IMR-90 (cell line): ENCODE measurements around the gene KY. TPM values are rescaled to one million over a fixed set of nuclear protein-coding genes. Genes with fewer than 3 reads are reported as not detected.

Experiments
- ATAC-seq: fragments of 200-7000 bp; cut with Tn5 transposase; 2 replicates; pipeline ENCODE4 v1.9.1; 2020; ENCODE audit warnings: low read depth, mild to moderate bottlenecking, moderate library complexity
- BruUV-seq: library from RNA; stranded (reverse); fragments of 400-500 nt; replicated peaks from 2 replicates; lab custom pipeline; 2021; lab: Mats Ljungman, UMichigan
- CTCF ChIA-PET: fragments of 300-600 bp; formaldehyde crosslinking; extraction: SDS; loops from one replicate; lab custom pipeline; 2021; ENCODE audit warnings: antibody characterized with exemption; lab: Yijun Ruan, JAX
- POLR2A ChIA-PET: fragments of 300-600 bp; sonication (Branson Sonifier 250); formaldehyde crosslinking; loops from one replicate; lab custom pipeline; 2022; ENCODE audit warnings: antibody characterized with exemption; ENCODE audit not compliant: unreplicated experiment; lab: Charles Lee
- DNase-seq: peaks from one replicate; pipeline ENCODE4 v3.0.0; 2013
- H2AFZ ChIP-seq: replicated peaks from 2 replicates; pipeline ENCODE3; 2013; ENCODE audit warnings: low read length, mild to moderate bottlenecking; ENCODE audit not compliant: poor library complexity
- H2AK5ac ChIP-seq: 2 replicates; pipeline ENCODE4 v1.6.1; 2013; ENCODE audit warnings: low read depth, low read length, inconsistent platforms
- H2AK9ac ChIP-seq: replicated peaks from 2 replicates; pipeline ENCODE3; 2013; ENCODE audit warnings: mild to moderate bottlenecking, low read depth, low read length, moderate library complexity; ENCODE audit not compliant: poor library complexity
- H2BK120ac ChIP-seq: 2 replicates; pipeline ENCODE4 v1.6.1; 2013; ENCODE audit warnings: low read depth, low read length, inconsistent platforms
- H2BK15ac ChIP-seq: 3 replicates; pipeline ENCODE4 v1.6.1; 2013; ENCODE audit warnings: low read depth, low read length, inconsistent platforms
- H2BK20ac ChIP-seq: 2 replicates; pipeline ENCODE4 v1.6.1; 2013; ENCODE audit warnings: low read depth, mild to moderate bottlenecking, inconsistent platforms, low read length, moderate library complexity
- H2BK5ac ChIP-seq: 2 replicates; pipeline ENCODE4 v1.6.1; 2013; ENCODE audit warnings: mild to moderate bottlenecking, low read depth, low read length, inconsistent platforms; ENCODE audit not compliant: poor library complexity, severe bottlenecking
- H3K14ac ChIP-seq: replicated peaks from 2 replicates; pipeline ENCODE4 v1.6.1; 2013; ENCODE audit warnings: low read depth, low read length, inconsistent platforms
- H3K18ac ChIP-seq: 2 replicates; pipeline ENCODE4 v1.6.1; 2013; ENCODE audit warnings: low read depth, low read length, control low read depth
- H3K23ac ChIP-seq: 2 replicates; pipeline ENCODE4 v1.6.1; 2013; ENCODE audit warnings: low read depth, low read length, inconsistent platforms
- H3K27ac ChIP-seq: 2 replicates; pipeline ENCODE4 v1.5.1; 2013; ENCODE audit warnings: mild to moderate bottlenecking, control low read depth, low read length; ENCODE audit not compliant: insufficient read depth
- H3K27me3 ChIP-seq: 2 replicates; pipeline ENCODE4 v1.6.1; 2013; ENCODE audit warnings: low read length; ENCODE audit not compliant: control insufficient read depth, insufficient read depth
- H3K36me3 ChIP-seq: 2 replicates; pipeline ENCODE4 v1.6.1; 2013; ENCODE audit warnings: low read length, mixed read lengths; ENCODE audit not compliant: control insufficient read depth, insufficient read depth
- H3K4ac ChIP-seq: 2 replicates; pipeline ENCODE4 v1.6.1; 2013; ENCODE audit warnings: low read depth, low read length, inconsistent platforms
- H3K4me1 ChIP-seq: 2 replicates; pipeline ENCODE4 v1.6.1; 2013; ENCODE audit warnings: low read length, mixed read lengths; ENCODE audit not compliant: control insufficient read depth, insufficient read depth
- H3K4me2 ChIP-seq: 2 replicates; pipeline ENCODE4 v1.6.1; 2013; ENCODE audit warnings: low read depth, mild to moderate bottlenecking, control low read depth, low read length, moderate library complexity
- H3K4me3 ChIP-seq: 2 replicates; pipeline ENCODE4 v1.5.1; 2013; ENCODE audit warnings: low read depth, mild to moderate bottlenecking, control low read depth, low read length, moderate library complexity; ENCODE audit not compliant: insufficient read depth
- H3K56ac ChIP-seq: 2 replicates; pipeline ENCODE4 v1.6.1; 2013; ENCODE audit warnings: low read length, inconsistent platforms; ENCODE audit not compliant: insufficient read depth; ENCODE audit errors: extremely low read depth
- H3K79me1 ChIP-seq, 2 experiments: 2 replicates each; pipeline ENCODE4 v1.6.1; 2013; ENCODE audit warnings: low read length in 2 of 2, inconsistent platforms in 1 of 2, low read depth in 1 of 2
- H3K9ac ChIP-seq: 2 replicates; pipeline ENCODE4 v1.6.1; 2013; ENCODE audit warnings: low read depth, low read length, control low read depth
- H3K9me1 ChIP-seq: 2 replicates; pipeline ENCODE4 v1.6.1; 2013; ENCODE audit warnings: low read length, inconsistent platforms; ENCODE audit not compliant: insufficient read depth
- H3K9me3 ChIP-seq: 2 replicates; pipeline ENCODE4 v1.6.1; 2013; ENCODE audit warnings: low read length; ENCODE audit not compliant: control insufficient read depth, insufficient read depth
- H4K20me1 ChIP-seq: 2 replicates; pipeline ENCODE4 v1.6.1; 2013; ENCODE audit warnings: low read length, inconsistent platforms; ENCODE audit not compliant: insufficient read depth
- H4K5ac ChIP-seq: 2 replicates; pipeline ENCODE4 v1.6.1; 2013; ENCODE audit warnings: mild to moderate bottlenecking, low read depth, low read length, control low read depth
- H4K8ac ChIP-seq, 2 experiments: 2 replicates each; pipeline ENCODE4 v1.6.1; 2013; ENCODE audit warnings: low read depth in 2 of 2, low read length in 2 of 2, control low read depth in 1 of 2, inconsistent platforms in 1 of 2
- H4K91ac ChIP-seq: 2 replicates; pipeline ENCODE4 v1.6.1; 2013; ENCODE audit warnings: low read depth, low read length, inconsistent platforms; ENCODE audit not compliant: insufficient read depth
- FOS ChIP-seq: fragments of 150-350 bp; IDR thresholded peaks from 2 replicates; pipeline ENCODE4 v1.6.1; 2016; ENCODE audit warnings: low read depth, low read length
- RAD21 ChIP-seq: IDR thresholded peaks from 2 replicates; pipeline ENCODE4 v1.6.1; 2012; ENCODE audit warnings: low read length, improper control_type of control experiment
- WGBS, 2 experiments: methylation state at CpG; one replicate each; pipeline versions ENCODE4 v1.1.5 to v1.1.7; 2013; ENCODE audit warnings: missing lambda C conversion rate in 2 of 2; ENCODE audit not compliant: insufficient read length in 1 of 2; ENCODE audit errors: extremely low coverage in 2 of 2; 5-methylcytosine and 5-hydroxymethylcytosine counted together
- dilution Hi-C: fragments of 300-500 bp; cut with HindIII; formaldehyde crosslinking; loops from one replicate; pipeline ENCODE4 v1.14.3; 2018; ENCODE audit warnings: low sequenced_read_pairs; ENCODE audit not compliant: unreplicated experiment
- in situ Hi-C: fragments of 300-500 bp; cut with MboI; formaldehyde crosslinking; loops from 3 replicates; pipeline ENCODE4 v1.14.3; 2019; ENCODE audit warnings: low sequenced_read_pairs, inconsistent platforms, mixed read lengths
- intact Hi-C: fragments of 100-400 bp; cut with micrococcal nuclease; formaldehyde crosslinking; loops from 2 replicates; pipeline ENCODE4 v1.10.0; 2022
- polyA plus RNA-seq, 3 experiments: library from polyadenylated mRNA; depleted of rRNA; stranded (reverse); fragments of >200 nt; gene quantifications; 2 replicates each; pipeline ENCODE4 v1.2.3, GENCODE V29; 2012; ENCODE audit warnings: low replicate concordance in 1 of 3
- total RNA-seq: library from RNA; depleted of rRNA; stranded (reverse); fragments of >200 nt; gene quantifications from 2 replicates; pipeline ENCODE4 v1.2.3, GENCODE V29; 2012

Gene KY
- total and polyA plus RNA-seq, 2 of the 4 experiments (the other 2 are of a cell fraction), result under 0.01 to 0.09 TPM

DNA sequence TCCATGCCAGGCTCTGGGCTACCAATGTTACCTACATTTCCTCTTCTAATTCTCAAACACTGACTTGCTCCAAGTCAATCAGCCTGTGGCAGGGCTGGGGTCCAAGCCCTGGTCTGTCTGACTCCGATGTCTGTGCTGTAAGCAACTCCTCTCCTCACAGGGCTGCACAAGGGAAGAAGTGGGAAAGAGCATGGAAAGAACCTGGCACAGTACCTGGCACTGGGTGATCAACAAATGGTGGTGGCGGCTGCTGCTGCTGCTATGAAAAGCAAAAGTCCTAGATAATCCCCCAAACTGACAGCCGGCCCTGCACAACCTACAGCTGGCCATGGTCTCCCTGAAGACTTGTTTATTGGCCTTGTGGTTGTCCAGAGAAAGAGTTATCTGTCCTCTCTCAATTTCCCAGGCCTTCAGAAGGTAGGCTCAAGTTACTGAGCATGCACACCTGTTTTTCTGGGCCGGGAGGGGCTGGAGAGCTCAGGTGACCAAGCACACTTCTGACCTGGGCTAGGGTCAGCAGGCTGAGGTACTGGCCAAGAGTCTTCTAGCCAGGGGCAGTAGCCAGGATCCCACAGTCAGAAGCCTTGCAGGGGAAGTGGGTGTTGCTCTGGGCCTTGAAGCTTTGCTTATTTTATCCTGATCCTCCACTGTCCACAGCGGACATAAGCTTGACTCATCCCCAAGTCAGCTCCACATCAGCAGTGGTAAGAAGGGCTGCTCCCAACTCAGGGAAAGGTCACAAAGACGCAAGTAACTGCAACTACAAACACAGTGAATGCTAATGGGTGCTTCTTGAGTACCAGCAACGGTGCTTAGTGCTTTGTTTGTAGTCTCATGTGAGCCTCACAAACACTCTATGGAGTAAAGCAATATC, 35.3 kb upstream of the KY start:
- Histone ChIP-seq H3K36me3 (no peaks in the 10 kb centered on the region), H4K20me1 (no peaks in the 10 kb centered on the region), H3K4ac (peak overlapping the region; percentile 27; the same call in 1 of the 2 replicates), H3K9me3 (no peaks in the 10 kb centered on the region), H3K14ac (0 out of 2 replicates have a peak overlapping the region, but pooled peaks have one; percentile 54), H3K27me3 (no peaks in the 10 kb centered on the region), H3K23ac (peak overlapping the region; percentile 0; the same call in 1 of the 2 replicates), H2AK9ac (peak overlapping the region; percentile 77), H3K4me2 (peak overlapping the region; percentile 11; the same call in 1 of the 2 replicates), H2AK5ac (0 out of 2 replicates have a peak overlapping the region, but pooled peaks have one; percentile 18), H3K9me1 (no peaks in the 10 kb centered on the region), H2BK120ac (peak overlapping the region; percentile 64), H4K5ac (no peak overlapping the region; the same call in 1 of the 2 replicates), H3K79me1 (no peaks in the 10 kb centered on the region), H3K56ac (no peak overlapping the region), H3K4me1 (peaks cover 8% of the 10 kb centered on the region), H2BK15ac (0 out of 3 replicates have a peak overlapping the region, but pooled peaks have one; percentile 54), H2BK20ac (peak overlapping the region; percentile 36; the same call in 1 of the 2 replicates), H2AFZ (peak overlapping the region; percentile 71), H2BK5ac (peak overlapping the region; percentile 64), H3K9ac (no peak overlapping the region), H4K91ac (peak overlapping the region; percentile 58), H3K18ac (peak overlapping the region; percentile 16; the same call in 1 of the 2 replicates), H4K8ac (peak overlapping the region in 1 of 2 experiments; percentile 39; a peak in 1 of 4 replicates), H3K27ac (peak overlapping the region; percentile 32; the same call in 1 of the 2 replicates), H3K4me3 (no peak overlapping the region)
- in situ Hi-C loops, result no loop called here
- POLR2A ChIA-PET, result no interaction called here
- dilution Hi-C loops, result no loop called here
- BruUV-seq, result no TSS peak
- ATAC-seq, result peak; percentile 98
- intact Hi-C loops, result no loop called here
- WGBS, 2 experiments, result no CpG with 5 or more reads among the region's 7 CpGs
- TF ChIP-seq RAD21 (no peak), FOS (peak; percentile 49; the same call in 1 of the 2 replicates)
- DNase-seq, result peak; percentile 95
- CTCF ChIA-PET, result no interaction called here
